B cell (primary cell): ENCODE results near the gene PLP2. TPM values are rescaled to one million over a fixed set of nuclear protein-coding genes. Genes with fewer than 3 reads are reported as not detected.

Experiments used
- ATAC-seq: fragments of 200-7000 bp; cut with Tn5 transposase; one replicate; pipeline ENCODE4 v1.10.0; 2021; ENCODE audit warnings: low read depth, mild to moderate bottlenecking, moderate number of reproducible peaks, moderate library complexity
- CTCF ChIA-PET: fragments of 350-600 bp; sonication (Branson Sonifier 250); formaldehyde crosslinking; loops from one replicate; lab custom pipeline; 2021; ENCODE audit warnings: antibody characterized with exemption, inconsistent platforms; lab: Charles Lee
- POLR2A ChIA-PET: fragments of 350-600 bp; sonication (Branson Sonifier 250); formaldehyde crosslinking; loops from one replicate; lab custom pipeline; 2021; ENCODE audit warnings: antibody characterized with exemption; lab: Charles Lee
- DNase-seq: peaks from one replicate; pipeline ENCODE4 v3.0.0; 2013
- H2AFZ ChIP-seq: 2 replicates; pipeline ENCODE4 v1.6.1; 2012; ENCODE audit warnings: mild to moderate bottlenecking, low read depth, low read length; ENCODE audit not compliant: insufficient read depth, poor library complexity, severe bottlenecking
- H3K27ac ChIP-seq, 2 donors: 1 replicate in 1 of 2; 2 replicates in 1 of 2; pipeline ENCODE4 v1.5.1; 2012 to 2013; ENCODE audit warnings: low read length in 2 of 2, mild to moderate bottlenecking in 2 of 2, moderate library complexity in 1 of 2
- H3K27me3 ChIP-seq, 4 experiments: fragments of 200-600 bp in 1 of 4; sonication (generic) in 1 of 4; replicated peaks in 1 of 4; 1 replicate in 2 of 4; 2 replicates in 2 of 4; pipeline versions ENCODE4 v1.6.1 to v1.7.0; 2013 to 2016; ENCODE audit warnings: low read length in 3 of 4, mild to moderate bottlenecking in 2 of 4, mixed read lengths in 1 of 4, moderate library complexity in 1 of 4; ENCODE audit not compliant: insufficient read depth in 4 of 4, control insufficient read depth in 3 of 4; ENCODE audit errors: control extremely low read depth in 1 of 4
- H3K36me3 ChIP-seq, 2 experiments: replicated peaks in 1 of 2; 1 replicate in 1 of 2; 2 replicates in 1 of 2; pipeline versions ENCODE4 v1.6.1 to v1.7.1; 2013; ENCODE audit warnings: low read length in 1 of 2; ENCODE audit not compliant: insufficient read depth in 2 of 2, control insufficient read depth in 1 of 2; ENCODE audit errors: control extremely low read depth in 1 of 2, extremely low read depth in 1 of 2
- H3K4me1 ChIP-seq, 2 donors: fragments of 200-600 bp in 1 of 2; sonication (generic) in 1 of 2; 1 replicate in 1 of 2; 2 replicates in 1 of 2; pipeline versions ENCODE4 v1.5.1 to v1.6.1; 2013 to 2017; ENCODE audit warnings: low read length in 2 of 2; ENCODE audit not compliant: control insufficient read depth in 2 of 2, insufficient read depth in 2 of 2
- H3K4me2 ChIP-seq: replicated peaks from 2 replicates; pipeline ENCODE3; 2012; ENCODE audit warnings: mild to moderate bottlenecking, low read depth, low read length; ENCODE audit not compliant: poor library complexity, severe bottlenecking
- H3K4me3 ChIP-seq, 5 experiments: fragments of 200-600 bp in 1 of 5; sonication (generic) in 1 of 5; 1 replicate in 3 of 5; 2 replicates in 2 of 5; pipeline versions ENCODE4 v1.5.1 to v1.7.0; 2011 to 2016; ENCODE audit warnings: low read length in 4 of 5, mild to moderate bottlenecking in 4 of 5, low read depth in 2 of 5, control low read depth in 1 of 5, moderate library complexity in 1 of 5; ENCODE audit not compliant: insufficient read depth in 1 of 5; ENCODE audit errors: control extremely low read depth in 1 of 5, extremely low read depth in 1 of 5
- H3K79me2 ChIP-seq: fragments of 200-600 bp; sonication (generic); one replicate; pipeline ENCODE4 v1.6.0; 2016; ENCODE audit warnings: low read length; ENCODE audit not compliant: control insufficient read depth, insufficient read depth
- H3K9ac ChIP-seq: fragments of 200-600 bp; sonication (generic); 2 replicates; pipeline ENCODE4 v1.6.1; 2017; ENCODE audit warnings: mild to moderate bottlenecking, low read length, moderate library complexity
- H3K9me3 ChIP-seq, 3 donors: one replicate each; pipeline versions ENCODE4 v1.6.1 to v1.7.1; 2013; ENCODE audit warnings: low read length in 2 of 3; ENCODE audit not compliant: control insufficient read depth in 2 of 3, insufficient read depth in 1 of 3; ENCODE audit errors: control extremely low read depth in 1 of 3
- H4K20me1 ChIP-seq: 2 replicates; pipeline ENCODE4 v1.6.0; 2012; ENCODE audit warnings: mild to moderate bottlenecking, low read length; ENCODE audit not compliant: insufficient read depth, control insufficient read depth, poor library complexity, severe bottlenecking
- H3K27ac Mint-ChIP-seq: one replicate; pipeline ENCODE4 v1.8.0; 2021; ENCODE audit warnings: mixed read lengths
- H3K27me3 Mint-ChIP-seq: one replicate; pipeline ENCODE4 v1.8.0; 2021; ENCODE audit warnings: mixed read lengths
- H3K4me1 Mint-ChIP-seq: one replicate; pipeline ENCODE4 v1.8.0; 2021; ENCODE audit warnings: mixed read lengths
- H3K4me3 Mint-ChIP-seq: one replicate; pipeline ENCODE4 v1.8.0; 2021; ENCODE audit warnings: mixed read lengths
- H3K9me3 Mint-ChIP-seq: one replicate; pipeline ENCODE4 v1.8.0; 2022; ENCODE audit warnings: mixed read lengths; ENCODE audit not compliant: insufficient read depth
- EZH2 ChIP-seq: IDR thresholded peaks from 2 replicates; pipeline ENCODE4 v1.6.1; 2012; ENCODE audit warnings: borderline replicate concordance, low read depth, mild to moderate bottlenecking, moderate library complexity, low read length; ENCODE audit not compliant: insufficient read depth, poor library complexity, severe bottlenecking
- WGBS: methylation state at CpG from one replicate; pipeline ENCODE4 v1.1.5; 2013; ENCODE audit warnings: missing lambda C conversion rate; ENCODE audit not compliant: insufficient coverage; 5-methylcytosine and 5-hydroxymethylcytosine counted together
- intact Hi-C: fragments of 100-400 bp; cut with micrococcal nuclease; formaldehyde crosslinking; loops from one replicate; pipeline ENCODE4 v1.10.0; 2022
- polyA plus RNA-seq: library from polyadenylated mRNA; depleted of rRNA; stranded (reverse); fragments of >200 nt; gene quantifications from 2 replicates; pipeline ENCODE4 v1.2.3, GENCODE V29; 2012
- total RNA-seq, 2 donors: library from RNA; stranded (reverse); fragments of 120-200 nt in 1 of 2; gene quantifications; 1 replicate in 1 of 2; 2 replicates in 1 of 2; pipeline versions ENCODE4 v1.2.3 to v1.2.4, GENCODE V29; 2013 to 2022
- TF ChIP-seq, protein P1 (sequence below): fragments of 200-600 bp; IDR thresholded peaks from one replicate; pipeline ENCODE4 v1.8.0; 2022; ENCODE audit warnings: antibody characterized with exemption, mild to moderate bottlenecking

PLP2 gene
- total and polyA plus RNA-seq, 2 donors (not counting 1 experiment from before 2014, with no cell fraction given): 194 to 214 TPM

DNA sequence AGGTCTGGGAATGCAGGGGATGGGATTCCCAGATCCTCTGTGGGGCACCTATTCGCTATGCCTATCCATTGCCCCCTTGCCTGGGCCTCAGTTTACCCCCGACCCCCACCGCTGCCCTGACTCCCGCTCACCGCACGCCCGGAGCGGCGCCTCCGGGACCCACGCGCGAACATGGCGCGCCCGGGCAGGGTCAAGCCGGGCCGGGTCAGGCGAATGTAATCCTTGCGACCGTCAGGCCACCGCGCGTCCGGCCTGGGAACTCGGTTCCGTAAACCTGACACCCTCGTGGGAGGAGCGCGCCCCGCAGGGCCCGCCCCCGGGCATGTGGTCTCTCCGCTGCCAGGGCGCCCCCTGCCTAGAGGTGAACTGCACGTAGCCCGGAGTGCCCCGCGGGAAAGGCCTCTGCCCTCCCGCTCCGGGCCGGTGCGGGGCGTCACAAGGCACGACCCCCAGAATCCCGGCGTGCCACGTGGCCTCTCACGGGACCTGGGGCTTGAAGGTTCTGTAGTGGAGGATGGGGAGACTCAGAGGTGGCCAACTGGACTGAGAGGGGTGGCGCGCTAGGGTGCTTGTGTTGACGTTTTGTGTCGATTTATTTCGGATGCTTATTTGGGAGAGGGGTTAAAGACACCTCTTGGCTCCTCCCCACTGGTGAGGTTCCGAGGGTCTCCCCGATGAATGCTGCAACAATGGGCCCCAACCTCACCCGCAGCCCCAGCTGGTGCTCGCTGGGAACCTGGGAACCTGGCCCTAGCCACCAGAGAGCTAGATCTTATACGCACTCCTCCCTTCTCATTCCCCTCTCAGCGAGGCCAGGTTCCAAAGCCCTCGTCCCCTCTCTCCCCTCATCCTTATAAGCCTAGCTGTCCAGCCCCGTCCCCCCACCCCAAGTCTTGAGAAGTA lies 14.7 kb downstream of the PLP2 start, which contains the start of gene PRICKLE3:
TSS of gene PRICKLE3 (minus strand) at position 249 of the 903 bp plus-strand sequence. CDS start at position 173, 76 bp downstream.
- ChIA-PET POLR2A (interaction anchor here (0.6 kb wide), 1 partner anchor 96 kb away, joined by 4 read pairs; no protein-coding TSS in a partner anchor), CTCF (interaction anchor here (0.6 kb wide), 1 partner anchor 31 kb away, joined by 3 read pairs; no protein-coding TSS in a partner anchor)
- peak within 1 kb of the TSS; percentile 24 to 51 for H3K27ac ChIP-seq
- H3K4me1 ChIP-seq: peaks cover 6 to 30% of the 10 kb centered on the region in 2 donors
- 6% methylated on average over 51 of the region's 62 CpGs for WGBS
- H3K4me1 Mint-ChIP-seq: peaks cover 24% of the 10 kb centered on the region
- peak within 1 kb of the TSS; percentile 83 for H3K4me3 Mint-ChIP-seq
- no peaks in the 10 kb centered on the region for H3K27me3 ChIP-seq
- peaks cover 7% of the 10 kb centered on the region for H3K79me2 ChIP-seq
- DNase-seq (peak; percentile 83), ATAC-seq (peak; percentile 26)
- peak within 1 kb of the TSS; percentile 44 for H2AFZ ChIP-seq
- peak within 1 kb of the TSS; percentile 67 for H3K27ac Mint-ChIP-seq
- H3K9me3 Mint-ChIP-seq: no peaks in the 10 kb centered on the region
- intact Hi-C loops: loop anchor here (1.0 kb wide), 1 partner anchor 14 kb away; no protein-coding TSS in a partner anchor
- H3K36me3 ChIP-seq: peaks cover 0 to 7% of the 10 kb centered on the region in 2 experiments
- no peak for TF ChIP-seq EZH2
- TF ChIP-seq, protein P1, sequence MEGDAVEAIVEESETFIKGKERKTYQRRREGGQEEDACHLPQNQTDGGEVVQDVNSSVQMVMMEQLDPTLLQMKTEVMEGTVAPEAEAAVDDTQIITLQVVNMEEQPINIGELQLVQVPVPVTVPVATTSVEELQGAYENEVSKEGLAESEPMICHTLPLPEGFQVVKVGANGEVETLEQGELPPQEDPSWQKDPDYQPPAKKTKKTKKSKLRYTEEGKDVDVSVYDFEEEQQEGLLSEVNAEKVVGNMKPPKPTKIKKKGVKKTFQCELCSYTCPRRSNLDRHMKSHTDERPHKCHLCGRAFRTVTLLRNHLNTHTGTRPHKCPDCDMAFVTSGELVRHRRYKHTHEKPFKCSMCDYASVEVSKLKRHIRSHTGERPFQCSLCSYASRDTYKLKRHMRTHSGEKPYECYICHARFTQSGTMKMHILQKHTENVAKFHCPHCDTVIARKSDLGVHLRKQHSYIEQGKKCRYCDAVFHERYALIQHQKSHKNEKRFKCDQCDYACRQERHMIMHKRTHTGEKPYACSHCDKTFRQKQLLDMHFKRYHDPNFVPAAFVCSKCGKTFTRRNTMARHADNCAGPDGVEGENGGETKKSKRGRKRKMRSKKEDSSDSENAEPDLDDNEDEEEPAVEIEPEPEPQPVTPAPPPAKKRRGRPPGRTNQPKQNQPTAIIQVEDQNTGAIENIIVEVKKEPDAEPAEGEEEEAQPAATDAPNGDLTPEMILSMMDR: peak; percentile 64
- H3K9ac ChIP-seq: peak within 1 kb of the TSS; percentile 65
- H3K27me3 Mint-ChIP-seq: no peaks in the 10 kb centered on the region
- no peaks in the 10 kb centered on the region for H4K20me1 ChIP-seq
- peak within 1 kb of the TSS in 4 of 5 experiments; percentile 58 to 71 (median 70) for H3K4me3 ChIP-seq
- H3K4me2 ChIP-seq: peak within 1 kb of the TSS; percentile 83
- peaks cover 0 to 3% (median 0%) of the 10 kb centered on the region in 3 donors for H3K9me3 ChIP-seq
